ENCODE measurements around the gene HDDC2. TPM values are rescaled to one million over a fixed set of nuclear protein-coding genes. Genes with fewer than 3 reads are reported as not detected.

Gene HDDC2
- 10.7 and 13.8 TPM in 2 replicates for total RNA-seq

- DNase-seq = peak; percentile 86
Observed at GRCh38 chr6:125301435-125302391, at the start of gene HDDC2. Gene HDDC2 (minus strand): TSS chr6:125301967. CDS start chr6:125301932, 35 bp downstream.

- no peak for DNase-seq
Observed at GRCh38 chr6:125346926-125347563, 45.3 kb upstream of the HDDC2 start.

- peak; percentile 24 for DNase-seq
Observed at GRCh38 chr6:125346201-125346925, 44.6 kb upstream of the HDDC2 start.

- no peak for DNase-seq
Observed at GRCh38 chr6:125341460-125341859, 39.7 kb upstream of the HDDC2 start.

- no peak for DNase-seq
Observed at GRCh38 chr6:125340991-125341390, 39.2 kb upstream of the HDDC2 start.

GRCh38 chr6:125340175-125340835 is 38.5 kb upstream of the HDDC2 start:
- DNase-seq = no peak

GRCh38 chr6:125339653-125340052 is 37.9 kb upstream of the HDDC2 start:
- DNase-seq = no peak

- no peak for DNase-seq
Observed at GRCh38 chr6:125338381-125338780, 36.6 kb upstream of the HDDC2 start.

GRCh38 chr6:125337706-125338105 is 35.9 kb upstream of the HDDC2 start:
- DNase-seq = no peak

- no peak for DNase-seq
Observed at GRCh38 chr6:125332664-125333063, 30.9 kb upstream of the HDDC2 start.

- no peak for DNase-seq
Observed at GRCh38 chr6:125325586-125325985, 23.8 kb upstream of the HDDC2 start.

- no peak for DNase-seq
Observed at GRCh38 chr6:125323376-125323775, 21.6 kb upstream of the HDDC2 start.

GRCh38 chr6:125316621-125317020 is 14.9 kb upstream of the HDDC2 start:
- no peak for DNase-seq

GRCh38 chr6:125315548-125315947 is 13.8 kb upstream of the HDDC2 start:
- no peak for DNase-seq

- peak; percentile 81 for DNase-seq
Observed at GRCh38 chr6:125314009-125314581, 12.3 kb upstream of the HDDC2 start.

GRCh38 chr6:125312950-125313349 is 11.2 kb upstream of the HDDC2 start:
- no peak for DNase-seq

GRCh38 chr6:125312478-125312877 is 10.7 kb upstream of the HDDC2 start:
- no peak for DNase-seq

- DNase-seq = peak; percentile 79
Observed at GRCh38 chr6:125310994-125311649, 9.4 kb upstream of the HDDC2 start.

- DNase-seq = no peak
Observed at GRCh38 chr6:125307964-125308615, 6.3 kb upstream of the HDDC2 start.

GRCh38 chr6:125307150-125307838 is 5.5 kb upstream of the HDDC2 start:
- peak; percentile 20 for DNase-seq
